22Rv1 (cell line): Measurements from ENCODE around the gene USP54.

Experiments used
- CTCF ChIP-seq: fragments of 450-650 bp; IDR thresholded peaks from 2 replicates; pipeline ENCODE4 v1.5.1; 2017; ENCODE audit warnings: mild to moderate bottlenecking
- ZFX ChIP-seq: fragments of 450-650 bp; IDR thresholded peaks from 2 replicates; pipeline ENCODE4 v1.6.1; 2017; ENCODE audit warnings: antibody characterized with exemption, borderline replicate concordance

DNA sequence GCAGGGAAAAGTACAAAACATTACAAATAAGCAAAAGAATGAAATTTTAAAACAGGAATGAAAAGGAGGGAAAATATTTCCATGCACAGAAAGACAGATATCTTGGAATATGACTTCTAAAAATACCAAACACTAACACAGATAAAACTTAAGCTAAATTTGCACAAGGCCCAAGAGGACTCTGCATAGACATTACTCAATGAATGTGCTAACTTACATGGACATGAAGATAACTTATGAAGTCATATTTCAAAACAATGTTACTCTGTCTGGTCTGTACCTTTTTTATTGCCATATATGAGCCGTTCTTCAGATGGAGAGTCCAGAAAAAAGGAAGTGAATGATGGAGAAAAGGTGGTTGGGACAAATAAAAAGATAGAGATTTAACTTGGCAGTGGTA, 142.8 kb downstream of the USP54 start:
- TF ChIP-seq CTCF (no peak), ZFX (no peak)
